Lower leg skin (tissue), 4 donors: ENCODE data around the gene PRTG. TPM values are rescaled to one million over a fixed set of nuclear protein-coding genes. Genes with fewer than 3 reads are reported as not detected.
"Not testable (repeated sequence)": the region's sequence is repeated elsewhere in the genome, so short reads cannot be mapped to it uniquely, and the experiment has no call there.

ENCODE experiments used
- DNase-seq, 2 donors: peaks; one replicate each; pipeline ENCODE4 v3.0.0-alpha.2; 2019; ENCODE audit warnings: low spot score in 2 of 2
- H3K4me3 ChIP-seq: fragments of 200-600 bp; sonication (generic); 2 replicates; pipeline ENCODE4 v1.5.1; 2017; ENCODE audit warnings: mild to moderate bottlenecking, low read depth; ENCODE audit not compliant: poor library complexity, severe bottlenecking
- CTCF ChIP-seq, 3 donors: fragments of 450-650 bp; IDR thresholded peaks; one replicate each; pipeline ENCODE4 v1.5.1; 2016; ENCODE audit warnings: antibody characterized with exemption in 3 of 3, mild to moderate bottlenecking in 3 of 3, moderate library complexity in 2 of 3
- POLR2A ChIP-seq, 2 donors: fragments of 450-650 bp; IDR thresholded peaks; one replicate each; pipeline ENCODE4 v1.6.1; 2016 to 2017; ENCODE audit warnings: antibody characterized with exemption in 2 of 2, mild to moderate bottlenecking in 1 of 2, moderate library complexity in 1 of 2
- WGBS, 2 donors: methylation state at CpG; one replicate each; pipeline ENCODE4 v1.1.5; 2018; 5-methylcytosine and 5-hydroxymethylcytosine counted together
- intact Hi-C: fragments of 100-400 bp; cut with DNase I; formaldehyde crosslinking; loops from one replicate; pipeline ENCODE4 v1.15.0; 2023; ENCODE audit warnings: low total_unique reads
- total RNA-seq, 4 donors: library from RNA; depleted of rRNA; stranded (reverse); fragments of >200 nt; gene quantifications; one replicate each; pipeline ENCODE4 v1.1.0, GENCODE V29; 2016

PRTG gene, protein sequence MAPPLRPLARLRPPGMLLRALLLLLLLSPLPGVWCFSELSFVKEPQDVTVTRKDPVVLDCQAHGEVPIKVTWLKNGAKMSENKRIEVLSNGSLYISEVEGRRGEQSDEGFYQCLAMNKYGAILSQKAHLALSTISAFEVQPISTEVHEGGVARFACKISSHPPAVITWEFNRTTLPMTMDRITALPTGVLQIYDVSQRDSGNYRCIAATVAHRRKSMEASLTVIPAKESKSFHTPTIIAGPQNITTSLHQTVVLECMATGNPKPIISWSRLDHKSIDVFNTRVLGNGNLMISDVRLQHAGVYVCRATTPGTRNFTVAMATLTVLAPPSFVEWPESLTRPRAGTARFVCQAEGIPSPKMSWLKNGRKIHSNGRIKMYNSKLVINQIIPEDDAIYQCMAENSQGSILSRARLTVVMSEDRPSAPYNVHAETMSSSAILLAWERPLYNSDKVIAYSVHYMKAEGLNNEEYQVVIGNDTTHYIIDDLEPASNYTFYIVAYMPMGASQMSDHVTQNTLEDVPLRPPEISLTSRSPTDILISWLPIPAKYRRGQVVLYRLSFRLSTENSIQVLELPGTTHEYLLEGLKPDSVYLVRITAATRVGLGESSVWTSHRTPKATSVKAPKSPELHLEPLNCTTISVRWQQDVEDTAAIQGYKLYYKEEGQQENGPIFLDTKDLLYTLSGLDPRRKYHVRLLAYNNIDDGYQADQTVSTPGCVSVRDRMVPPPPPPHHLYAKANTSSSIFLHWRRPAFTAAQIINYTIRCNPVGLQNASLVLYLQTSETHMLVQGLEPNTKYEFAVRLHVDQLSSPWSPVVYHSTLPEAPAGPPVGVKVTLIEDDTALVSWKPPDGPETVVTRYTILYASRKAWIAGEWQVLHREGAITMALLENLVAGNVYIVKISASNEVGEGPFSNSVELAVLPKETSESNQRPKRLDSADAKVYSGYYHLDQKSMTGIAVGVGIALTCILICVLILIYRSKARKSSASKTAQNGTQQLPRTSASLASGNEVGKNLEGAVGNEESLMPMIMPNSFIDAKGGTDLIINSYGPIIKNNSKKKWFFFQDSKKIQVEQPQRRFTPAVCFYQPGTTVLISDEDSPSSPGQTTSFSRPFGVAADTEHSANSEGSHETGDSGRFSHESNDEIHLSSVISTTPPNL
- total RNA-seq = under 1 TPM in 3 of 4 donors, not detected in 1; 0.04 to 0.54 (median 0.29) TPM

DNA sequence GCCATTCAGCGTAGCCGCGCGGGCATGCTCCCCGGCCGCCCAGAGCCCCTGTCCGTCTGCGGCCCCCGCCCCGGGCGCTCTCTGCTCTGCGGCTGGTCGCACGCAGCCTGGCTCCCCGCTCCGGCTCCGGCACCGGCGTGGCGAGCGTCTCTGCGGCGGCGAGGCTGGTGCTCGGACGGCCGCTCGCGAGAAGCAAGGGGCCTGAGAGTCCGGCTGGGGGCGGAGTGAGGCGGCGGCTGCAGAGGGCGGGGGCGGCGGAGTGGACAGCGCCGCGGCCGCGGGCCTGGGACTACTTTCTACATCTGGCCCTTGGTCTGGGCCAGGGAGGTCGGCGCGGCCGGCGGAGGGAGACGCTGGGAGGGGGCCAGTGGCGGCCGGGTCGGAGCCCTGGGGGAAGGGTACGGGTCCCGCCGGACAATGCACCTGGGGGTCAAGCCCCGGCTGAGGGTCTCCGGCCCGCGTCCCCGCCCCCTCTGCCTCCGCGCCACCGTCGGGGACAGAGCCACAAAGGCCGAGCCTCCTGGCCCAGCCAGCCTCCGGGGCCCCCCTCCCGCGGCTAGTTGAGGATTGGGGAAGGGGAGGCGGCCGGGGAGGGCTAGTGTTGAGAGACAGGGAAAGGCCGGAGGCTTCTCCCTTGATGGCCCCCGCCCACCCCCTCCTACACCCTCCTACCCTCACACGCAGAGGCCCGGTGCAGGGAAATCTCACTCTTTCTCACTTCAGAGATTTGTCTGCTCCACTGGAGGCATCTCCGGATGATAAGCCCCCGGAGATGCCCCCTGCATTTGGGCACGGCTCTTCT lies at the start of gene PRTG:
TSS of gene PRTG (minus strand) at position 226 of the 802 bp plus-strand sequence. CDS start at position 5, 221 bp downstream.
- 1 to 3% methylated on average over 7 to 56 of the region's 75 CpGs for WGBS, 2 donors
- H3K4me3 ChIP-seq = peak within 1 kb of the TSS; percentile 61
- intact Hi-C loops = no loop called here
- no peak for DNase-seq
- TF ChIP-seq POLR2A (IDR thresholded peaks at IDR 0.05) (no peak), CTCF (IDR thresholded peaks at IDR 0.05) (no peak)

DNA sequence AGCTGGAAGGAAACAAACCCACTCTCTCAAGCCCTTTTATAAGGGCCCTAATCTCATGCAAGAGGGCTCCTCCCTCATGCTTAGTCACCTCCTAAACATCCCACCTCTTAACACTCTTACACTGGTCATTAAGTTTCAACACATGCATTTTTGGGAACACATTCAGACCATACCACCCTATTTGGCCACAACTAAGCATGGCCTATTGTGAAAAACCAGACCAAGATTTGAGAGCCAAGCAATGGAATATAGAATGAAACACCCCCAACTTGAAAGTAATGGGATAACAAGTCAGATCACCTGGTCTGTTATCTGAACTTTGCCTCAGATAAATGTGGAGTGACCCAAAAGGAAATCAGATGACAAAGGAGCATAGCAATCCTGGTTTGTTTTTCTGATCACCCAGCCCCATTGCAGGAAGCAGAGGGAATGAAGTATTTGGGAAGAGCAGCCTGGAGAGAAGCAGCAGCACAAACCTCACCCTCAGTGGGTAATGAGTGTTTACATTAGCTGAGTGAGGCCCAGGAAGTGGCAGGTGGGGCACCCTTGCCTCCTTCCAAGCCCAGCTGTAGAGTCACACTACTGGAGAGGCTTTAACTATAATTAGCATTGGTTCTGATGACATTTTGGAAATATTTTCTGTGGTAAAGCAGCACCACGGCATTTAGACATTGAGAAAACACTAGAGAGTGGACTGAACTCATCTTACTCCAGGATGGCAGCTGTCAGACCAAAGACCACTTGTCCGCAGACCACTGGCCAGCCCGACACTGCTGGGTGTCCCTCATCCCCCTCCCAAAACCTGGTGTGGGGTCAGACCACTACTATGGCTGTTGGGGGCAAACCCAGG lies 48.8 kb upstream of the PRTG start:
- no peak overlapping the region for H3K4me3 ChIP-seq
- no peak for DNase-seq
- TF ChIP-seq POLR2A (IDR thresholded peaks at IDR 0.05) = no peak
- no peak for TF ChIP-seq CTCF (IDR thresholded peaks at IDR 0.05)
- WGBS, 2 donors = 90 to 96% methylated on average over 3 of the region's 3 CpGs
- intact Hi-C loops = no loop called here

GRCh38 chr15:55789066-55789660 lies 46.2 kb upstream of the PRTG start:
- DNase-seq = peak in 1 of 2 donors; percentile 72
- H3K4me3 ChIP-seq = no peak overlapping the region
- TF ChIP-seq POLR2A (IDR thresholded peaks at IDR 0.05) (no peak), CTCF (IDR thresholded peaks at IDR 0.05) (no peak)
- intact Hi-C loops = no loop called here
- 84 to 89% methylated on average over 8 of the region's 8 CpGs for WGBS, 2 donors

DNA sequence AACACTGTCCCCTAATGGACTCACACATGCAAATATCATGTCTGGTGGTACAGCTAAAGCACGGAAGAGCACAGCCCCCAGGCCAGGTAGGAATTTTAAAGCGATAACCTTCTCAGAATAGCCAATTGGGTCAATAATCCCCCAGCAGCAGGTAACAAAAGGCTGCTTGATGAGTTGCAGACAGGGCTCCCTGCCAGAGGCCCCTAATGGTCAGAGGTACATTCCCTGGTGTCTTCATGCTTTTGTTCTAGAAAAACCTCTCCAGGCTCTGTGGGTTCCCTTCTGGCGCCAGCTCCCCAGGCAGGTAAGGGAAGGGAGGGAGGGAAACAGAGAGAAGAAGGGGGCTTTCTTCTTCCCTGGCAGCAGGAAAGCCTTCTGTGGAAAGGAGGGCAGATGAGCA lies 43.4 kb upstream of the PRTG start:
- DNase-seq = no peak
- H3K4me3 ChIP-seq = no peak overlapping the region
- intact Hi-C loops = no loop called here
- 91 to 94% methylated on average over 3 of the region's 3 CpGs for WGBS, 2 donors
- TF ChIP-seq POLR2A (IDR thresholded peaks at IDR 0.05) (no peak), CTCF (IDR thresholded peaks at IDR 0.05) (no peak)

- H3K4me3 ChIP-seq, intact Hi-C loops: not testable (repeated sequence)
- DNase-seq = peak in 1 of 2 donors; percentile 50
- 86 to 95% methylated on average over 9 of the region's 9 CpGs for WGBS, 2 donors
Observed at GRCh38 chr15:55785593-55785992, 42.6 kb upstream of the PRTG start.
